Activated naive CD8-positive, alpha-beta T cell (primary cell): ENCODE measurements around the gene NDUFA8.

ENCODE experiments used
- H3K27ac Mint-ChIP-seq: one replicate; pipeline ENCODE4 v1.8.0; 2021; ENCODE audit warnings: mixed read lengths
- H3K27me3 Mint-ChIP-seq: one replicate; pipeline ENCODE4 v1.8.0; 2021; ENCODE audit warnings: mixed read lengths
- H3K36me3 Mint-ChIP-seq: one replicate; pipeline ENCODE4 v1.8.0; 2021; ENCODE audit warnings: mixed read lengths
- H3K4me1 Mint-ChIP-seq: one replicate; pipeline ENCODE4 v1.8.0; 2021; ENCODE audit warnings: low read depth, mixed read lengths
- H3K4me3 Mint-ChIP-seq: one replicate; pipeline ENCODE4 v1.8.0; 2021; ENCODE audit warnings: mild to moderate bottlenecking, mixed read lengths
- H3K9me3 Mint-ChIP-seq: one replicate; pipeline ENCODE4 v1.8.0; 2021; ENCODE audit warnings: low read depth, mixed read lengths

The NDUFA8 gene

DNA sequence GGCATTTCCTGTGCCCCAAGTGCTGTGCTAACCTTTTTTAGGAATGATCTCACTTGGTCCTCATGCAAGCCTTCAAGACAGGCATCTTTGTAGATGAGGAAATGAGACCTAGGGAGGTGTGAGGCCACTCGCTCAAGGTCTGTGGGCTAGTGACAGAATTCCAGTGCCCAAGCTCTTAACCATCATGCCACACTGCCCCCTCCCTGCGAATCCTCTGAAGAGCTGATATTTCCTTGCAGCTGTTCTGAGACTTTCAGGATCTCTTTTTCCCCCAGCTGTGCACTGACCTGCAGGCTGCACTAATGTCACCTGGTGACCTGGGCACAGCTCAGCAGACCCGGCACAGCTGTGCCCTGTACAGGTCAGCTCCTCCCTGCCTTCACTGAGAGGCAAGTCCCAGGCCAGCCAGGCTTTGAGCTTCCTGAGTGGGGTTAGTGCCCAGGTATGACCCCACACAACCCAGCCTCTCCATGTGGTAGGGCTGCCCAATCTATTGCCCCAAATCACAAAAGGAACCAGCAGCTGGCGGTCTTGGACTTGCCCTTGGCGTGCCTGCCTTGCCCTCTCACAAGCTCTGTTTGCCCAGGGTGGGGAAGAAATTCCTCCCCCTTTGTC is 32.8 kb upstream of the NDUFA8 start:
- Mint-ChIP-seq H3K4me1 (no peaks in the 10 kb centered on the region), H3K9me3 (no peaks in the 10 kb centered on the region), H3K4me3 (no peak overlapping the region), H3K36me3 (no peaks in the 10 kb centered on the region), H3K27me3 (peaks cover 1% of the 10 kb centered on the region), H3K27ac (no peak overlapping the region)

DNA sequence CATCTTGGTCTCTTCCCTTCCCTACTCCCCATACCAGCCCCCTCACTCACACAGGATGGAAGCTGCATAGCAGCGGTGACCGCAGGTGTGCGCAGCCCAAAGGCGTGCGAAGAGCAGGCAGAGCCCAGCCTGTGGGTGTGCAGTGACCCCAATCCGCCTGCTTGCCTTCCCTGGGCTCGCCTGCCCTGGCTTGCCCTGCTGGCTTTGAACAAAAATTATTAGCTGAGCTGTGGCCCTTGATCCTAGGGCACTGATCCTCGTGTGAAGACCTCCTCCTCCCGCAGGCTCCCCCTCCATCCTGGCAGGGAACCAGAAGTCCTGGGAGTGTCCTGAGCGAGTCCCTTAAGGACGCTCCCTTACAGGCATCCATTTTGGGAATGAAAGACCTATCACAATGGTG is 32.0 kb upstream of the NDUFA8 start:
- H3K27ac Mint-ChIP-seq, result no peak overlapping the region
- no peaks in the 10 kb centered on the region for H3K36me3 Mint-ChIP-seq
- H3K9me3 Mint-ChIP-seq, result no peaks in the 10 kb centered on the region
- H3K4me1 Mint-ChIP-seq, result no peaks in the 10 kb centered on the region
- no peaks in the 10 kb centered on the region for H3K27me3 Mint-ChIP-seq
- H3K4me3 Mint-ChIP-seq, result no peak overlapping the region

DNA sequence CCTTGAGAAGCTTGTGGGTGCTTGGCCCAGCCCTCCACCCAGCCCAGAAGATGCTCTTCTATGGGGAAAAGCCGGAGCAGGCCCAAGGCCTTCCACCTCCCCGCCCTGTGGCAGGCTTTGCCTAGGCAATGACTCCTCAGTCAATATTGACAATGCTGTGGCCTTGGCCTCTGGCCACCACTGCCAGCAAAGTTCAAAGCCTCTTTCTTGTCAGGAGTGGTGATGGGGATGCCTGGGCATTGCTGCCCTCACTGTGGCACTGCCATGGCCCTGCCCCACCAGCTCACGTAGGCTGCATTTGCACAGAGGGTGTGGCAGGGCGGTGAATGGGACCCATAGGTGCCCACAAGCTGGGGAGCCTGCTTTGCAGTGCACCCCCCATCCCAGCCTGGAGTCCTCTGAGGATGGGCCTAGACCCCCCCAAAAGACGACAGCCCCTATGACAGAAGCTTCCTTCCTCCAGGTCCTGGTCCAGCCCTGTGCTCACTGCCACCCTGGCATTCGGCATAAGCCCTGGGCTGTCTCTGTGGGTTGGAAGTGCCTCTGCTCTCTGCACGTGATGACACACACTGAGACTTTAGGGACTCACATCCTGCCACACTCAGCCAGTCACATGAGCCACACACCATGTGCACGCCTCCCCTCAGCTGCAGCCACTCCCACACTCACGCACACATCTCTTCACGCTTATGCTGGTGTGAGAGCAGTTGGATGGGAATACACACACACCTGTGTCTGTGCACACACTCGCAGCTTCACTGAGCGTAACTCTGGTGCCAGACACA is 31.2 kb upstream of the NDUFA8 start:
- H3K27me3 Mint-ChIP-seq, result no peaks in the 10 kb centered on the region
- H3K36me3 Mint-ChIP-seq, result no peaks in the 10 kb centered on the region
- no peak overlapping the region for H3K27ac Mint-ChIP-seq
- H3K4me1 Mint-ChIP-seq, result no peaks in the 10 kb centered on the region
- no peaks in the 10 kb centered on the region for H3K9me3 Mint-ChIP-seq
- H3K4me3 Mint-ChIP-seq, result no peak overlapping the region

DNA sequence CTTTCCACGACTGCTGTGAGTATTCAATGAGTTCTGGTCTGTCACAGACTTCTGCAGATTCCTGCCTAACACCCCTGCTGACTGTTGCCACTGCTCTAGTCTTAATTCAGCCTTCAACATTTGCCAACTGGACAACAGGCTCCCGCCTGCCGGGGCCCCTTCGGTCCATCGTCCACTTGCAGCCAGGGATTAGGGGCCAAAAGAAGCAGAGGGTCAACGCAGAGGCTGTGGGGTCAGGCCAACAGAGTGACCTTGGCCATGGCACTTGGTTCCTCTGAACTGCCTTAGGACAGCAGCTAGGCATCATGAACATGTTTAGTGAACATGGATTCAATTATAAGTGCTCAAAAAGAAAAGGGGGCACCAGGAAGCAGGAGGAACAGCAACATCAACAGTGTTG is 28.8 kb upstream of the NDUFA8 start:
- Mint-ChIP-seq H3K9me3 (no peaks in the 10 kb centered on the region), H3K36me3 (no peaks in the 10 kb centered on the region), H3K27me3 (no peaks in the 10 kb centered on the region), H3K4me3 (no peak overlapping the region), H3K4me1 (no peaks in the 10 kb centered on the region), H3K27ac (no peak overlapping the region)

DNA sequence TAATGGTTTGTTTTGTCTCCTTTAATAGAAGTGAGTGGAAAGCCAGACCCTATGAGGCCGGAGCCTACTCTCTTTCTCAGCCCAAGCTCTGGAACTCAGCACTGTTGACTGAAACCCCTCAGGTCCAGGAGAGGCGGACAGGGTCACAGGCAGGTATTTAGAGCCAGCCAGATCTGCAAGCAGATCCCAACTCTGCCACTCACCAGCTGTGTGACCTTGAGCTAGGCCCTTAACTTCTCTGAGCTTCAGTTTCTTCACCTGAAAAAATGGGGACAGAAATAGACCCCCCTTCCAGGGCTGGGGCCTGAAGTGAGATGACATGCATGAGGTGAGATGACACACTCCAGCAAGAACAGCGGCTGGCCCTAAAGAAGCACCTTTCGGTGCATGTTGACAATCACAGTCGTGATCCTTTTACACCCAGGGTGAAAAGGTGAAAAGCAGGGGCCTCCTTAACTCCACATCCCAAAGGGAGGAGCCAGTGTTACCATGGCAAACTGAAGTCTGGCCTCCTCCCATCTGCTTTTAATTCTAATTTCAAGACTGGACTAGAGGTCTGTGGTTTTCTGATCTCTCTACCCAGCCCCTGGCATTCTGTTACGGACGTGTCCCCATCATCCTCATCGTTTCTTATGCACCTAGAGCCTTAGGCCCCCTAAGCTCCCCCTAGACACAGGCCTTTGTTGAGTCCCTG is 27.3 kb upstream of the NDUFA8 start:
- Mint-ChIP-seq H3K4me3 (no peak overlapping the region), H3K9me3 (no peaks in the 10 kb centered on the region), H3K36me3 (no peaks in the 10 kb centered on the region), H3K27me3 (peaks cover 6% of the 10 kb centered on the region), H3K4me1 (no peaks in the 10 kb centered on the region), H3K27ac (no peak overlapping the region)

DNA sequence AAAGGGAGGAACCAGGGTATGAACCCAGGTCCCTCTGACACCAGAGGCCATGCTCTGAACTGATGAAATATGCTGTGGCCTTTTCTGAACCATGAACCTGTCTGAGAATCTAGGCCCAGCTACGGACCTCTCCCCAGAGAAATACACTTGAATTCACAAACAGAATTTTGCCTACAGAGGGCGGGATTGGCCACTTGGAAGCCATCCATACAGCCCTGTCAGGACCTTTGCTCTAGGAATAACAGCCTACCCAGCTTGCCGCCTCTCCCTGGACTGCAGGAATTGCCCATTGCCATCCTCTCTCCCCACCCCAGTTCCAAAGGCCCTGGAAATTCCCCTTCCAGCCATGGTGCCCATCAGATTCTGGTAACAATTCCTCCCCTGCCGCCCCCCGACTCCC is 26.7 kb upstream of the NDUFA8 start:
- peaks cover 7% of the 10 kb centered on the region for H3K27me3 Mint-ChIP-seq
- H3K4me1 Mint-ChIP-seq, result no peaks in the 10 kb centered on the region
- no peaks in the 10 kb centered on the region for H3K36me3 Mint-ChIP-seq
- no peaks in the 10 kb centered on the region for H3K9me3 Mint-ChIP-seq
- H3K4me3 Mint-ChIP-seq, result no peak overlapping the region
- no peak overlapping the region for H3K27ac Mint-ChIP-seq

DNA sequence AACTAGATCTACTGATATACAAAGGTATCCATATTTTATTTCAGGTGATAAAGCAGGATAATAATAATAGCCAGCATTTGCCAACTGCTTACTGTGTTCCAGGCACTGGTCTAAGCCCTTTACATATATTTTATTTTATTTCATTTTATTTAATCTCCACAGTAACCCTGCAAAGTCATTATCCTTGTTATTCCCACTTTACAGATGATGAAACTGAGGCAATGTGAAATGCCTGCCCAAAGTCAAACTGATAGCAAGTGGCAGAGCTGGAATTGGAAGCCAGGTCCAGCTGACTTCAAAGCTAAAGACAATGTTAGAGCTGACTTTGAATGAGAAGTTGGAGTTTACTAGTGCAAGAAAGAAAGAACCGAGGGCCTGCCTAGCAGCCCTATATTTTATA is 25.0 kb upstream of the NDUFA8 start:
- no peak overlapping the region for H3K27ac Mint-ChIP-seq
- no peaks in the 10 kb centered on the region for H3K4me1 Mint-ChIP-seq
- peaks cover 7% of the 10 kb centered on the region for H3K27me3 Mint-ChIP-seq
- no peaks in the 10 kb centered on the region for H3K9me3 Mint-ChIP-seq
- no peaks in the 10 kb centered on the region for H3K36me3 Mint-ChIP-seq
- H3K4me3 Mint-ChIP-seq, result no peak overlapping the region

DNA sequence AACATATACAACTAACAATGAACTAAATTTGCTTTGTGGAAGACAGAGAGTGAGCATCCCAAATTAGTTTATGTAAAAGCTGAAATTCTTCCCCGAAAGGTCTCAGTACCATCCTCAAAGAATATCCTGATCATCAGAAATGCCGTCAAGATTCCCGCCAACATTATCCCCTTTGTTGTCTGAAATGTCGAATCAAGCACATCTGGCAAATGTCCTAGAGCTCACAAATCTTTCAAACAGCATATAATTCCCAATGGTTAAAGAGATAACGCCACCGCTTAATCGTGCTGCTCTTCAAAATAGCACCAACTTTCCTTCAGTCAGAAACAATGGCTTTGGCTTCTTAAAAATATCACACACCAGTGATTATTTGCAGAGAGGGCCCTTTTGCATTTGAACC is 23.9 kb upstream of the NDUFA8 start:
- H3K4me3 Mint-ChIP-seq, result no peak overlapping the region
- H3K9me3 Mint-ChIP-seq, result no peaks in the 10 kb centered on the region
- H3K4me1 Mint-ChIP-seq, result no peaks in the 10 kb centered on the region
- H3K27ac Mint-ChIP-seq, result no peak overlapping the region
- peaks cover 7% of the 10 kb centered on the region for H3K27me3 Mint-ChIP-seq
- no peaks in the 10 kb centered on the region for H3K36me3 Mint-ChIP-seq

DNA sequence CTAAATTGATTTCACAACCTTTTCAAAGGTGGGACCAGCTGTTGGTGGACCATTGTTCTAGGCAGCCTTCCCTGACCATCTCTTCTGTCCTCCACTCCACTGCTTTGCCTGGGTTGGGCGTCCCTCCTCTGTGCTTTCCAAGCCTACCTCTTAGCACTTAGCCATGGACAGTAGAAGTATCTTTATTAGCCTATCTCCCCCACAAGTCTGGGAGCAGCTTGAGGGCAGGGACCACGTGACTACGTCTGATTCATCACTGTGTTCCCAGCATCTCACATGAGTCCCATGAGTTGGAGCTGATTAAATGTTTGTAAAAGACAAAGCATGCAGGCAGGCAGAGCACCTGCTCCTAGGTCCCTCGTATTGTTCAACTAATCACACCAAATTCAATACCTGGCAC is 21.1 kb upstream of the NDUFA8 start:
- Mint-ChIP-seq H3K36me3 (no peaks in the 10 kb centered on the region), H3K4me3 (no peak overlapping the region), H3K9me3 (no peaks in the 10 kb centered on the region), H3K27me3 (peaks cover 11% of the 10 kb centered on the region), H3K27ac (no peak overlapping the region), H3K4me1 (no peaks in the 10 kb centered on the region)

DNA sequence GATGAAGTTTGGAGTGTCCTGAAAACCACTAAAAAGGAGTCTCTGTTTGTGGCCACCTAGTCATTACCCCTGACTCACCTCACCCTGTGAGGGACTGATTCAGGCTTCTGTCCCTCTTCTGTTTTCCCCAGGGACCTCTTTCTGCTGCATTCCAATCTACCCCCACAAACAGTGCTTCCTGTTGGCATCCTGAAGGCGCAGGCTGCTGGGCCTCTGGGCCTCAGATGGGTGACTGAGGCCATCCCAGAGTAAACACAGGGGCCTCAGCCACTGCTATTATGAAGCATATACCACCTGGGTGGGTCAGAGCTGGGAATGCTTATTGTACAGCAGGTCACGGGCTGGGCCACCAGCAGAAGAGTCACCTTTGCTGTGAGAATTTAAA is 20.1 kb upstream of the NDUFA8 start:
- H3K36me3 Mint-ChIP-seq, result no peaks in the 10 kb centered on the region

DNA sequence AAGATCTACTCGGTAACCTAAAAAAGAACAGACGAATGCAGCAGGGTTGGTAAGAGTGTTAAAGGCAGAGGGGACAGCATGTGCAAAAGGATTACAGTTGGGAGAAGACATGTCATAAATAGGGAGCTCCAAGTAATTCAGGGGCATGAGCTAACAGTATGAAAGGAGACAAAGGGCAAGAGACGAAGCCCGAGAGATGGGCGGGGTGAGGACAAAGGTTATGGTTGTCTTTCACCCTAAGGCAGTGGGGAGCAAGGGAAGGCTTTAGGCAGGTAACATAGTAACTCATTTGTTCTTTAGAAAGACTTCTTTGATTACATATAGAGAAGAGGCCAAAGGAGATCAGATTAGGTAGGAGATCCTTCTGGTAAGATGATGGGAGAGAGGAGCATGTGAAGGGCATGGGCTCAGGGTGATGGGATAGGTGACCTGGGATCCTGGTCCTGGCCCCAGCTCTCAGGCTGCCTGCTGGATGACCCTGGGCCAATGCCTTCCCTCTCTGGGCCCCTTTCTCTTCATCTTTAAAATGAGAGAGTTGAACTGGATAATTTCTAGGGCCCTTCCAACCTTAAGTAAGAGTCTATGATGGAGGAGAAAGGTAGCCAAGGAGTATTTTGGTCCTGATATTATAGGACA is 19.6 kb upstream of the NDUFA8 start:
- Mint-ChIP-seq H3K27ac (no peak overlapping the region), H3K9me3 (no peaks in the 10 kb centered on the region), H3K4me1 (no peaks in the 10 kb centered on the region), H3K4me3 (no peak overlapping the region), H3K36me3 (no peaks in the 10 kb centered on the region), H3K27me3 (peaks cover 11% of the 10 kb centered on the region)

More for the DNA sequence above, 20.1 kb upstream of the NDUFA8 start:
- H3K27ac Mint-ChIP-seq, result no peak overlapping the region
- no peak overlapping the region for H3K4me3 Mint-ChIP-seq
- no peaks in the 10 kb centered on the region for H3K9me3 Mint-ChIP-seq
- H3K27me3 Mint-ChIP-seq, result peaks cover 11% of the 10 kb centered on the region
- no peaks in the 10 kb centered on the region for H3K4me1 Mint-ChIP-seq

DNA sequence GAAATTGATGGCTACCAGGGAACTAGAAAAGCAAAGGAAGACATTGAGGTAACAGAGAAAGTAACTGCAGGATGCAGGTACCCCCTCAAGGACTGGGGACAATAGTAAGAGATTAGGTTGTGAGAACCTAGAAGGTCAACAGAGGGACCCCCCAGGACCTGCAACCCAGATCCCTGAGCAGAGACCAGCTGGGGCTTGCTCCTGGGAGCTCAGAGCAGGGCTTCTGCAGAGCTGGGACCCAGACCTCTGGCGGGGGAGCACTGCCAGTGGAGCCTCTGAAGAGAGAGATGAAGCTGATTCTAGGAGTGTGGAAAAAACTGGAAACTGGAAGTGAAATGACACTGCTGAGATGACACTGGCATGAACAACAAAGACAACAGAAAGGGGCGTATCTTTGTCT is 17.3 kb upstream of the NDUFA8 start:
- Mint-ChIP-seq H3K9me3 (no peaks in the 10 kb centered on the region), H3K4me3 (no peak overlapping the region), H3K27ac (no peak overlapping the region), H3K4me1 (no peaks in the 10 kb centered on the region), H3K27me3 (peaks cover 17% of the 10 kb centered on the region), H3K36me3 (no peaks in the 10 kb centered on the region)

DNA sequence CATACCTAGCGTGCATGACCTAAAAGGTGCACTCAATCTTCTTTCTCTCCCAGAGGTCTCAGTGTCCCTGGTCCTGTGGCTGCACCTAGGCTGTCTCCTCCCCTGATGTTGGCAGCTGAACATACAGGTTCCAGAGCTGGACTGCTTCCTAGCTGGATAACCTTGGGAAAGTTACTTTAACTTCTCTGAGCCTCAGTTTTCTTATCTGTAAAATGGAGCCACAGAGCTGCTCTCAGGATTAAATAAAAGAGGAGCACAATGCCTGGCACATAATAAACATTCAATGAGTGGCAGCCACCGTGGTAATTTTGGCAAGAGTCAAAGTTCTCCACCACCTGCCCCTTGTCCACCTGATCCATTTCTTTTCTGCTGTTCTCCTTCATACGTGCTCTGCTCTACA is 14.1 kb upstream of the NDUFA8 start:
- H3K4me3 Mint-ChIP-seq, result no peak overlapping the region
- H3K27me3 Mint-ChIP-seq, result peaks cover 23% of the 10 kb centered on the region
- no peak overlapping the region for H3K27ac Mint-ChIP-seq

DNA sequence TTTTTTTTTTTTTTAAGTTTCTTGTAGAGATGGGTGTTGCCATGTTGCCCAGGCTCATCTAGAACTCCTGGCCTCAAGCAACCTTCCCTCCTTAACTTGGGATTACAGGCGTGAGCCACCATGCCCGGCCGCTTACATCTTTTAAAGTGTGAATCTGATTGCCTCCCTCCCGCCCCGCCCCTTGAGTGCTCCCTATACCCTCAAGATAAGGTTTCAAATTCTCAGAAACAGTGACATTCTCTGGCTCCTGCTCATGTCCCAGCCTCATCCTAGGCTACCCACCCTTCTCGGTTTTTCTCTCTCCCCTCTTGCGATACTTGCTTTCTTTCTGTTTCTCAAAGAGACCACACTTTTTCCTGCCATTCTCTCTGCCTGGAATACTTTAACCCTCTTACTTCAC is 12.6 kb upstream of the NDUFA8 start:
- Mint-ChIP-seq H3K9me3 (no peaks in the 10 kb centered on the region), H3K27ac (no peak overlapping the region), H3K27me3 (peaks cover 30% of the 10 kb centered on the region), H3K4me3 (no peak overlapping the region), H3K36me3 (no peaks in the 10 kb centered on the region), H3K4me1 (no peaks in the 10 kb centered on the region)

More for the DNA sequence above, 14.1 kb upstream of the NDUFA8 start:
- Mint-ChIP-seq H3K9me3 (no peaks in the 10 kb centered on the region), H3K36me3 (no peaks in the 10 kb centered on the region), H3K4me1 (no peaks in the 10 kb centered on the region)

DNA sequence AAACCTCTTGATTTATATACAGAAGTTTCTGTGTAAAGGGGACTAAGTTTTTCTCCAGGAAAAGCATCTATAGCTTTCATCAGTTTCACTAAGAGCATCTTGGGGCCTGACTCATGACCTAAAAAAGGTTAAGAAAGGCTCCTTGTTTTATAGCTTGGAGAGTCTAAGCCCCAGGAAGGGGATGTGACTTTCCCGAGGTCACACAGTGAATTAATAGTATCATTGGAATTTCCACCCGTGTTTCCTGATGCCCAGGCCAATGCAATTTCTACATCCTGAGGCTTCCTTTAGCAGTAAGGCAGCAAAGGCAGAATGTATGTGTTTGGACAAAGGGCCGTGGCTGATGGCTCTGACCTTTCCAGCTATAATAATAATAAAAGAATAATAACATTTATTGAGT is 8.8 kb upstream of the NDUFA8 start:
- H3K4me1 Mint-ChIP-seq, result no peaks in the 10 kb centered on the region
- no peak overlapping the region for H3K27ac Mint-ChIP-seq
- H3K27me3 Mint-ChIP-seq, result peaks cover 23% of the 10 kb centered on the region
- no peaks in the 10 kb centered on the region for H3K36me3 Mint-ChIP-seq
- no peaks in the 10 kb centered on the region for H3K9me3 Mint-ChIP-seq
- no peak overlapping the region for H3K4me3 Mint-ChIP-seq
